ENCODE data around the gene CPXM2. TPM values are rescaled to one million over a fixed set of nuclear protein-coding genes. Genes with fewer than 3 reads are reported as not detected.

Gene CPXM2
- total and polyA plus RNA-seq, 2 donors (not counting 1 experiment from before 2014, with no cell fraction given): not detected

DNA sequence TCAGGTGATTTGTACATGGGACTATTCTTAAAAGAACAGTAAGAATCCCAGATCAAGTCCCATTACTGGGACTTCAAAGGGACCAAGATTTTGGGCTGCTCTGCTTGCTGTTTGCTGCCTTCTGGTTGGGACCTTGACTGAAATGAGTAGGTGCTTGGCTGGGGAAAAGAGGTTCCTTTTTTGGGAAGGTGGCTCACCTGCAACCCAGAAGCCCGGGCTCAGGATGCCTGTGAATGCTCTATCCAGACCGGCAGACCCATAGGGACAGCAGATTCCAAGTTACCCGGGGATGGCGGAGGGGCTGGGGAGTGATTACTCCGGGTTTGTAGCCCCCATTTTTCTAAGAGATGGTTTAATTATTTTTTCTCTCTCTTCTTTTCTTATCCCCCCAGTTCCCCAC lies 104.0 kb downstream of the CPXM2 start:
- no peak overlapping the region for H3K4me2 ChIP-seq (replicated peaks; ENCODE audit: low read depth, low read length, poor library complexity, severe bottlenecking)
- Mint-ChIP-seq H3K27ac (no peak overlapping the region), H3K27me3 (peaks cover 49% of the 10 kb centered on the region), H3K4me1 (no peaks in the 10 kb centered on the region), H3K4me3 (no peak overlapping the region), H3K9me3 (ENCODE audit: insufficient read depth) (no peaks in the 10 kb centered on the region)
- TF ChIP-seq EZH2 (IDR thresholded peaks at IDR 0.05; ENCODE audit: borderline replicate concordance, insufficient read depth, low read depth, low read length, poor library complexity, severe bottlenecking): no peak
- TF ChIP-seq, protein P1, sequence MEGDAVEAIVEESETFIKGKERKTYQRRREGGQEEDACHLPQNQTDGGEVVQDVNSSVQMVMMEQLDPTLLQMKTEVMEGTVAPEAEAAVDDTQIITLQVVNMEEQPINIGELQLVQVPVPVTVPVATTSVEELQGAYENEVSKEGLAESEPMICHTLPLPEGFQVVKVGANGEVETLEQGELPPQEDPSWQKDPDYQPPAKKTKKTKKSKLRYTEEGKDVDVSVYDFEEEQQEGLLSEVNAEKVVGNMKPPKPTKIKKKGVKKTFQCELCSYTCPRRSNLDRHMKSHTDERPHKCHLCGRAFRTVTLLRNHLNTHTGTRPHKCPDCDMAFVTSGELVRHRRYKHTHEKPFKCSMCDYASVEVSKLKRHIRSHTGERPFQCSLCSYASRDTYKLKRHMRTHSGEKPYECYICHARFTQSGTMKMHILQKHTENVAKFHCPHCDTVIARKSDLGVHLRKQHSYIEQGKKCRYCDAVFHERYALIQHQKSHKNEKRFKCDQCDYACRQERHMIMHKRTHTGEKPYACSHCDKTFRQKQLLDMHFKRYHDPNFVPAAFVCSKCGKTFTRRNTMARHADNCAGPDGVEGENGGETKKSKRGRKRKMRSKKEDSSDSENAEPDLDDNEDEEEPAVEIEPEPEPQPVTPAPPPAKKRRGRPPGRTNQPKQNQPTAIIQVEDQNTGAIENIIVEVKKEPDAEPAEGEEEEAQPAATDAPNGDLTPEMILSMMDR (IDR thresholded peaks at IDR 0.05): no peak
- no peak overlapping the region for H2AFZ ChIP-seq (ENCODE audit: insufficient read depth, low read depth, low read length, poor library complexity, severe bottlenecking)
- H3K36me3 ChIP-seq (replicated peaks in 1 of 2; ENCODE audit: control extremely low read depth in 1 of 2, control insufficient read depth in 1 of 2, extremely low read depth in 1 of 2, insufficient read depth in 2 of 2, low read length in 1 of 2): no peaks in the 10 kb centered on the region
- no peak overlapping the region for H3K27ac ChIP-seq (ENCODE audit: low read length in 2 of 2)
- no peak overlapping the region for H3K9ac ChIP-seq (ENCODE audit: low read length)
- H3K4me3 ChIP-seq (ENCODE audit: control extremely low read depth in 1 of 5, extremely low read depth in 1 of 5, insufficient read depth in 1 of 5, low read depth in 2 of 5, low read length in 4 of 5): no peak overlapping the region
- H3K4me1 ChIP-seq (ENCODE audit: control insufficient read depth in 2 of 2, insufficient read depth in 2 of 2, low read length in 2 of 2): no peaks in the 10 kb centered on the region
- WGBS (ENCODE audit: insufficient coverage): 76% methylated on average over 2 of the region's 5 CpGs
- H3K27me3 ChIP-seq (replicated peaks in 1 of 4; ENCODE audit: control extremely low read depth in 1 of 4, control insufficient read depth in 3 of 4, insufficient read depth in 4 of 4, low read length in 3 of 4): no peaks in the 10 kb centered on the region
- intact Hi-C loops (cut with micrococcal nuclease): no loop called here
- ATAC-seq (ENCODE audit: low read depth): no peak
- ChIA-PET CTCF (no interaction called here), POLR2A (no interaction called here)
- H3K79me2 ChIP-seq (ENCODE audit: control insufficient read depth, insufficient read depth, low read length): no peaks in the 10 kb centered on the region
- peaks cover 0 to 24% (median 0%) of the 10 kb centered on the region in 3 donors for H3K9me3 ChIP-seq (ENCODE audit: control extremely low read depth in 1 of 3, control insufficient read depth in 2 of 3, insufficient read depth in 1 of 3, low read length in 2 of 3)
- H4K20me1 ChIP-seq (ENCODE audit: control insufficient read depth, insufficient read depth, low read length, poor library complexity, severe bottlenecking): no peaks in the 10 kb centered on the region
- no peak for DNase-seq

DNA sequence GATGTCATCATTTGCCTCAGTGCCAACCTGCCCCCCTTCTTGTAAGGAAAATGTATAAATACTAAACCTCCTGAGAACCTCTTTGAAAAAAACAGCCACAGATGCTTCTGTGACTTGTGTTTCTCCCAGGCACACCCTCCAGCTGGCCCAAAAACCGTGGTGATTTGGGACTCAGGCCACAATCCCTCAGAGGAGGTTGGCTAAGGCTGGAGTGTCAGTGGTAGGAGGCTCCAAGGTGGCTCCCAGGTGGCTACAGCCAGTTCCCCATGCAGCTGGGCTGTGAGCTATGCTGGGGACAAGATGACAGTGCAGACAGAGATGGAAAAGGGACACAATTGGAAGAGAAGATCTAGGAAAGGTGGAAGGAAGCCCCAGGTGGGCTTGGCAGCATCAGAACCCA lies 104.7 kb downstream of the CPXM2 start:
- Histone ChIP-seq H3K36me3 (replicated peaks in 1 of 2; ENCODE audit: control extremely low read depth in 1 of 2, control insufficient read depth in 1 of 2, extremely low read depth in 1 of 2, insufficient read depth in 2 of 2, low read length in 1 of 2) (no peaks in the 10 kb centered on the region), H3K79me2 (ENCODE audit: control insufficient read depth, insufficient read depth, low read length) (no peaks in the 10 kb centered on the region), H3K27ac (ENCODE audit: low read length in 2 of 2) (no peak overlapping the region), H3K4me1 (ENCODE audit: control insufficient read depth in 2 of 2, insufficient read depth in 2 of 2, low read length in 2 of 2) (no peaks in the 10 kb centered on the region), H3K27me3 (replicated peaks in 1 of 4; ENCODE audit: control extremely low read depth in 1 of 4, control insufficient read depth in 3 of 4, insufficient read depth in 4 of 4, low read length in 3 of 4) (no peaks in the 10 kb centered on the region), H3K9me3 (ENCODE audit: control extremely low read depth in 1 of 3, control insufficient read depth in 2 of 3, insufficient read depth in 1 of 3, low read length in 2 of 3) (peaks cover 0 to 24% (median 0%) of the 10 kb centered on the region in 3 donors), H3K4me3 (ENCODE audit: control extremely low read depth in 1 of 5, extremely low read depth in 1 of 5, insufficient read depth in 1 of 5, low read depth in 2 of 5, low read length in 4 of 5) (no peak overlapping the region), H2AFZ (ENCODE audit: insufficient read depth, low read depth, low read length, poor library complexity, severe bottlenecking) (no peak overlapping the region), H3K4me2 (replicated peaks; ENCODE audit: low read depth, low read length, poor library complexity, severe bottlenecking) (no peak overlapping the region), H3K9ac (ENCODE audit: low read length) (no peak overlapping the region), H4K20me1 (ENCODE audit: control insufficient read depth, insufficient read depth, low read length, poor library complexity, severe bottlenecking) (no peaks in the 10 kb centered on the region)
- Mint-ChIP-seq H3K9me3 (ENCODE audit: insufficient read depth) (no peaks in the 10 kb centered on the region), H3K4me1 (no peaks in the 10 kb centered on the region), H3K27ac (no peak overlapping the region), H3K27me3 (peaks cover 46% of the 10 kb centered on the region), H3K4me3 (no peak overlapping the region)
- ChIA-PET CTCF (no interaction called here), POLR2A (no interaction called here)
- TF ChIP-seq EZH2 (IDR thresholded peaks at IDR 0.05; ENCODE audit: borderline replicate concordance, insufficient read depth, low read depth, low read length, poor library complexity, severe bottlenecking): no peak
- TF ChIP-seq, protein P1 (IDR thresholded peaks at IDR 0.05): no peak
- DNase-seq (no peak), ATAC-seq (ENCODE audit: low read depth) (no peak)
- 40% methylated on average over 1 of the region's 1 CpG for WGBS (ENCODE audit: insufficient coverage)
- intact Hi-C loops (cut with micrococcal nuclease): no loop called here
